GM19035 (cell line): ENCODE data around the gene P4HA3.
"Not testable (repeated sequence)": the region's sequence is repeated elsewhere in the genome, so short reads cannot be mapped to it uniquely, and the experiment has no call there.

Experiments
- ATAC-seq: cut with Tn5 transposase; IDR thresholded peaks from one replicate; pipeline ENCODE4 v1.9.1; 2021; ENCODE audit not compliant: unreplicated experiment

Gene P4HA3

DNA sequence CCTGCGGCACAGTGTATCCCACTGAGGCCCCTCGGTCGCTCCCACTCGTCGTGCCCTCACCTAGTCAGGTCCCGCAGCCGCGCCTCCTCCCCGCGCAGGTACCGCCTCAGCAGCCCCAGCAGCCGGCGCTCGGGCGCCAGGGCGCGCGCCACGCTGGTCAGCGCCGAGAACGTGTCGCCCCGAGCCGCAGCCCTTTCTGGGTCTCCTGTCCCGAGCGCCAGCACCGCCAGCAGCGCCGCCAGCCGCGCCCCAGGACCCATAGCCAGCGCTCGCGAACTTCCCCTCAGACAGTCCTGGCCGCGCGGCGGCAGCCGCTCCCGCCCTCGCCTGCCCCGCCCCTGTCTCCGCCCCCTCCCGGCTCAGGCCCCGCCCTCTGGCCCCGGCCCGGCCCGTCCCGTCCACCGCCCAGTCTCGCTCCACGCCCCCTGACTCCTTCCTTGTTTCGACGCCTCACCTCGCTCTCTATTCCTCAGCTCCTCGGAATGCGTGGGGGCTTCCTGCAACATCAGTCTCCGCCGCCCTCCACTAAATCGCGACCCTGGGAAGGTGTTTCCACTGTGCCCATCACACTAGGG is at the start of gene P4HA3:
P4HA3 (minus strand) TSS at position 289 of the 575 bp plus-strand sequence; CDS start at position 260, 29 bp downstream.
- no peak for ATAC-seq

DNA sequence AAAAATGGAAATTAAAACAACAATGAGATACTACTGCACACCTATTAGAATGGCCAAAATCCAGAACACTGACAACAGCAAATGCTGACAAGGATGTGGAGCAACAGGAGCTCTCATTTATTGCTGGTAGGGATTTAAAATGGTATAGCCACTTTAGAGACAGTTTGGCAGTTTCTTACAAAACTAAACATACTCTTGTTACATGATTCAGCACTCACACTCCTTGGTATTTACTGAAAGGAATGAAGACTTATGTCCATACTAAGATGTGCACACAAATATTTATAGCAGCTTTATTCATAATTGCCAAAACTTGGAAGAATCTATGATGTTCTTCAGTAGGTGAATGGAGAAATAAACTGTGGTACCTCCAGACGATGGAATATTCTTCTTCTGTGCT is 46.0 kb upstream of the P4HA3 start:
- no peak for ATAC-seq

DNA sequence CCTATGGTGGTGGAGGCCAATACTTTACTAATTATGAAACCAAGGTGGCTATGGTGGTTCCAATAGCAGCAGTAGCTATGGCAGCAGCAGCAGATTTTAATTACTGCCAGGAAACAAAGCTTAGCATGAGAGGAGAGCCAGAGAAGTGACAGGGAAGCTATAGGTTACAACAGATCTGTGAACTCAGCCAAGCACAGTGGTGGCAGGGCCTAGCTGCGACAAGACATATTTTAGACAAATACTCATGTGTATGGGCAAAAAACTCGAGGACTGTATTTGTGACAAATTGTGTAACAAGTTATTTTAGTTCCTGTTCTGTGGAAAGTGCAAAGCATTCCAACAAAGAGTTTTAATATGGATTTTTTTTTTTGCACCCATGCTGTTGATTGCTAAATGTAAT is 44.2 kb upstream of the P4HA3 start:
- no peak for ATAC-seq

DNA sequence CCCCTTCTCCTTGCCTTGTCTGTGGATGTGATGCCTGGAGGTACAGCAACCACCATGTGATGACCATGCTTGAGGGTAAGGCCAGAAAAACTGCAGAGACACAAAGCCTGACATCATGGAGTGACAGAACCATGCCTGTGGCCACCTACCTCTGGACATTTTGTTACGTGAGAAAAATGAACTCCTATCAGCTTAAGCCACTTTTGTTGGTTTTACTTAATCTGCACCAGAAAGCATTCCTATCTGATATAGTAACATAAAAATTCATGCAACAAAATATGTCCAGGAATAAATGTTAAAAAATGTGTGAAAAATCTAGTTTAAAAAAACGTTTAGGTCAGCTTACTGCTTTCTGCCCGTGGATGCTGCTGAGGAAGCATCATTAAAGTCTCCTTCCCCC is 42.6 kb upstream of the P4HA3 start:
- no peak for ATAC-seq

DNA sequence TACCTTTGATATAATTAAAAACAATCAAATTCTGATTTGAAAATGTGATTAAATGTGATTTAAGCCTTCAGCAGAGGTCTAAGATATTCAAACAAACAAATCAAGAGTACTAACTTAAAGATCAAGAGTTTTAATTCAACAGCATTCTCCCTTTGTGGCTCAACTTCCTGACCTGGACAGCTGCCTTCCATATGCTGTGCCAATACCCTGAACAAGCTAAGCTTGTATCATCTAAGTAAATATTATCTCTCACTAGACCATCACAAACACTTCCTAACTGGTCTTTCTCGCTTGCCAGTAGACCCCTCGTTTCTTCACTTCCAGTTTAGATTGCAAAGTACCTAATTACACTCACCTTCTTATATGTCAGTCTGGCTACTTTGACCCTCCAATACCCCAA is 35.9 kb upstream of the P4HA3 start:
- ATAC-seq = no peak

DNA sequence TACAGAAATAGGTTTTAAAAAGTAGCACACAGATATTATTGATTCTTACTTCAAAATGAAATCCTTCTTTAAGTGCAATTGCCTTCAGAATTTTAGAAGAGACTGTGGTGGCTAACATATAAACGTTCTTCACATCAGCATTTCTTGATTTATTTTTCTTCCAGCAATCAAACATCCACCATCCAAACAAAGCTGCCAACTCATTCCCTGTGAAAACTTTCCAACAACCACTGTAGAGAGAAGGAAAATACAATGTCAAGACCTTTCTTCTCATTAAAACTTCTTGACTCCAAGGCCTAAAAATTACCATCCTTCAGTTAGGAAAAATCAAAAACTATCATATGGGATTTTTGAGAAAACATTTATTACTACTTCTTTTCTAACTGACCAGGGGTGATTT is 34.0 kb upstream of the P4HA3 start:
- ATAC-seq = no peak

DNA sequence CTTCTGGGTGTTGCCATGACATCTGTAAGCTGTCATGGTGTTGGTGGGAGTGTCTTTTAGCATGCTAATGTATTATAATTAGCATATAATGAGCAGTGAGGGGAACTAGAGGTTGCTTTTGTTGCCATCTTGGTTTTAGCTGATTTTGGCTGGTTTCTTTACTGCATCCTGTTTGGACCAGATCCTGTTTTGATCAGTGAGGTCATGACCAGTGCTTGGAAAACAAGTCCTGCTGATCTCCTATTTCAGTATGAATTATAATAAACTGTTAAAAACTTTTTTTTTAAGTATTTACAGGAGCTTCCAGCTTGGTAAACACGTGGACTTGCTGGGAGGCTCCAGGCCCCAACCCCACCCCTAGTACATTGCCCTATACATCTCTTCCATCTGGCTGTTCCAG is 30.5 kb upstream of the P4HA3 start:
- ATAC-seq = no peak

DNA sequence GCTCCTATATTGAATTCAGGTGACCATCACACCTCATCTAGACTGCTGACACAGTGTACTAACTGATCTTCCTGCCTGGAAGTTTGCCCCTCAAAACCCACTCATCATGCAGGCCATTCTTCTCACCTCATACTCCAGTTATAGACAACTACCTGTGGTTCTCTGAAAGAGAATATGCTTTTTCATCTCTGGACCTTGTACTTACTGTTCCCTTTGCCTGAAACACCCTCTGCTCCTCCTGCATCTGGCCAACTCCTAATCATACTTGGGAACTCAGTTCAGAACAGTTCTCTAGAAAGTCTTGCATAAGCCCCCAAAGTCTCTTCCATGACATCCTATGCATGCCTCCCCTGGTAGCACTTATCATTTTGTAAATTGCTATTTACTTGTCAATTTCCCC is 28.2 kb upstream of the P4HA3 start:
- no peak for ATAC-seq

DNA sequence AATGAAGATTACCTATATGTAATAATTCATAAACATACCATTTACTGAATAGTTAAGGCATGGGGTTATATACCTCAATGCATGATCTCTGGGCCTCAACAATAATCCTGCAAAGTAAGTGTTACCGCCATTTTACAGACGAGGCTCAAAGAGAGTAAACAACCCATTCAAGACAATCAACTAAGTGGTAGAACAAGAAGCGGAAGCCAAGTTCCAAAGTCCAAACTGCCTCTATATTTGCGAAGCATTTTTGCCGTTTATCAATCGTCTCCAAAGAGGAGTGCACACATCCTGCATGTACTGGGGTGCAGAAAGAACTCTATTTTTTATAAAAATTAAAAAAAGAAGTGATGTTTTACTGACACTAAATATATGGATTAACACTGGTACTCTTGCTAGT is 27.5 kb upstream of the P4HA3 start:
- no peak for ATAC-seq

DNA sequence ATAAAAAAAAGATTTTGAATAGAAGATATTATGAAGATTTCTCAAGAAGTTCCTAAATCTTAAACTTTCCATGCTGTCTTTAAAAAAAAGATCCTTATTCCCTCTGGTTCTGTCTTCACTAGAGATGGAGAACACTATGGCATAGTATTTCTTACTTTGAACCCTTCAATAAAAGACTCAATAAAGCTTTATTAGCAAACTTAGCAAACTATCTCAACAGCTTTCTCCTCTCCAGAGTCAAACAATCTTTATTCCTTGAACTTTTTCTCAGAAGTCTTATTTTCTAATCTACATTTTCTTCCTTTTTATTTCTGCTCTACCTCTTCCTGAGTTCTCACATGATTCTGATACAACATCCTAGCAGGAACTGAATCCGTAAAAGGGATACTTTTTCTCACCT is 21.8 kb upstream of the P4HA3 start:
- ATAC-seq = no peak

DNA sequence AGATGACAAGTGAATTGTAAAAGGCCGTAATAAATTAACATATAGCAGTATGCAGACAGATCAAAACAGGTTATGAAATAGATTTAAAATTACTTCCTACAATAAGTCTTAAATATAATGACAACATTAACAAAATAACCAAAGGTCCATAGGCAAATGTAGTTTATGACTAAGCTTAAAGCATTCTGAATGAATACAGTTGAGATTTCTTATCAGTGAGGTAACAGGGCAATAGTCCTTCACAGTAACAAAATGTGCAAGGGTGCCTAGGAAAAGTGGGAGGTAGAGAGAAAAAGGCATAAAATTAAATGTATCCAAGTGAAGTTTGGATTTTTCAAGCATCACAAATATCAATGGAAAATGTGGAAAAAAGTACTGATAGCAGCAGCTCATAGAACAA is 20.9 kb upstream of the P4HA3 start:
- no peak for ATAC-seq

DNA sequence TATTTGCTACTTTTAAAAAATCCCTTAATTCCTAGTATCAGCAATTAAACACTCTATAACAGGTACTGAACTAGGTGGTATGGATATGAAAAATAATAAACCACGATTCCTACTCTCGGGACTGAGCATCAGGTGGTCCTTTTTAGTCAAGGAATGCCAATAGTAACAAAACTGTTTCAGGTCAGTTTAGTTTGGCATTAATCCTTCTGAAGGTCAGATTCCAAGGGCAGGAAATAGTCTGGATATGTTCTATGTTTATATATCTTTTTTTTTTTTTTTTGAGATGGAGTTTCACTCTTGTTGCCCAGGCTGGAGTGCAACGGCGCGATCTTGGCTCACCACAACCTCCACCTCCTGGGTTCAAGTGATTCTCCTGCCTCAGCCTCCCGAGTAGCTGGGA is 19.6 kb upstream of the P4HA3 start:
- not testable (repeated sequence) for ATAC-seq

DNA sequence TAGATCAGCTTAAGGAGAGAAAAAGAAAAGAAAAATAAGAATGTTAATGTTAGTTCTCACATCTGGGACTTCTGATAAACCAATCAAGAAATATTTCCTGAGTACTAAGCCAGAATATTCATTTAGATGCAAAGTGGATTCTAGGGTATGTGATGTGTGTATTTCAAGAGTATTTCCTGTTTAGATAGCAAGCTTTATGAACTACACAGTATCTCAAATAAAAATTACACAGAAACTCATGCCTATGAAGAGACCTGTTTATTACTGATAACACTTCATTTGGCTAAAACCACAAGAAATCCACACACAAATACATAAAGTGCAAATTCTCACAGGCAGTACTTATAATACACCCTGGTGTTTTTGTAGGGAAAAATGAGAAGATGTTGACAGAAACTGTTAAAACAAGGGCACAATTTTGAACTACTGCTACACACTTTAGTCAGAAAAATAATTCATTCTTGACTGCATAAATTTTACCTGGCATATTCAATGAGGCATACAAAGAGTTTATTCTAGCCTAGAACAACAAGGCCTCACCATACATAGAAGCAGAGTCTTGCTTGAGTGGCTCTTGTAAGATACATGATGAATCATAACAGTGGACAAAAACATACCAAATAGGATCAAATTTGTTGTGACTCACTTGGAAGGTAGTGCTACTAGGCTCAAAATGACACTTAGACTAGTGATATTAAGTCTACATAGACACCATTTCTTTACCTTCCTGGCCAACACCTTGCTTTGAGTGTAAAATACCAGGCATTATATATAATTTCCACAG is 18.8 kb upstream of the P4HA3 start:
- ATAC-seq = no peak

DNA sequence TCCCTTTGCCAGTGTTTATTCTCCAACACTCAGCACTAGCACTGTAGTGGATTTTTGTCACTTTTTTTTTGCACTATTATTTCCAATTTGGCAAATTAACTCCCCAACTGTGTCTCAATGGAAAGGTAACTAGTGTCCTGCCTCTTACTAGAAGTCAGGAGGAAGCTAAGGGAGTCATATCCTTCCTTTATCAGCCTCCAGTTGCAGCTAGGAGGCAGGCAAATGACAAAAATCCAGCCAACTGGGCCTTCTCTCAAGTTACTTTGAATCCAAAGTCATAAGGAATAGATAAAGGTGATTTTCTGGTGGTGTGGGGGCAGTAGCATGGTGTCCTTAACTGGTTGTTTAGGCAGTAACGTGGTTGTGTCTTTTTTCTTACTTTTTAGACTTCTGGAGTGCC is 15.6 kb upstream of the P4HA3 start:
- ATAC-seq = no peak

DNA sequence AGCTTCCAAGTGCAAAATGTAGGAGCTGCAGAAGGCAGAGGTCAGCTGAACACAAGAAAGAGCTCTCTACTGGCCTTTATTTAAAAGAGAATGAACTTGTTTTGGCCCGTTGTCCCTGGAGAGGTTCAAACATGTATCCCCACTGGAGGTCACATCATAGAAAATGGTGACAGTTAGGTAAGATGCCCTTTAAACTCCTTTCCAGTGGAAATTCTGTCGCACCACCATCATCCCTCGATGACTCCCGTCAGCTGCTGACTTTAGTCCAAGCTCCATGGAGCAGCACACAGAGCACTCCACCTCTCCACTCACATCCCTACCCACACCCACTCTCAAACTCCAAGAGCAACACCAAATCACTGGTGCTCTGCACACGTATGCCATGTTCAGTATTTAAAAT is 15.2 kb upstream of the P4HA3 start:
- ATAC-seq = no peak

DNA sequence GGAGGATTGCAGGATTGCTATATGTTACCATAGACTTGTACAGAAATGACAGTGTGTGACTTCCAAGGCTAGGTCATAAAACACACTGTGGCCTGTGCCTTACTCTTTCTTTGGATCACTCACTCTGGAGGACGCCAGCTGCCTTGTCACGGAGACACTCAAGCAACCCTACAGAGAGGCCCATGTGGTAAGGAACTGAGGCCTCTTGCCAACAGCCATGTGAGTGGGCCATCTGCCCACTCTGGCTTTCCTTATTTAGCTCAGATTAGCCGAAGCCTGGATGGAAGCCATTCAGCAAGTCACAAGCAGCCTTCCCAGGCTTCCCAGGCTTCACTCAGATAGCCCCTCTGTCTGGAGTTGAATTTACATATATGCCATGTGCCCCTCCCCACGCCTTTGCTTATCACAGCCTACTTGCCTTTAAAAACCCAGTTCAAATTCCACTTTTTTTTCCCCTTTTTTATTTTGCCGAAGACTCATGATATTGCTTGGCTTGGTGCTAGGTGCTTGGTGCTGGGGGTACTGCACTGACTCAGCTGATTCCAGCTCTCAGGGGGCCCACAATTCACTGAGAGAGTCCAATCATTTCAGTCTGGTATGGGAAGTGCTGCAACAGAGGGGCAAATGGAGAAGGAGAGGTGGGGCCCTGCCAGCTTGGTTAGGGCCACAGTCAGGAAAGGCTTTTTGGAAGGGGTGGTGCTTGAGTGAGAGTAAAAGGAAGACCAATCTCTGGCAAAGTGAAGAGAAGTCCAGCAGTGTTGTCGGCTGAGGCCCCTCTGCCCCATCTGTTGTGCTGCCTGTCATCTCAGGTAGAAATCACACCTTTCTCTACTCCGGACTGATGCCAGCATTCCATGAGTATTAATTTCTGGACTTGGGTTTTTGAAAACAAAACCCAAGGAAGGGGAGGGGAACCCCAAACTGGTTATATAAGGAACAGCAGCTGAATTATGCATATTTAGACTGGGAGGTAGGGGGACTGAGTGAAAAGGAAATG is 14.5 kb upstream of the P4HA3 start:
- ATAC-seq = no peak

DNA sequence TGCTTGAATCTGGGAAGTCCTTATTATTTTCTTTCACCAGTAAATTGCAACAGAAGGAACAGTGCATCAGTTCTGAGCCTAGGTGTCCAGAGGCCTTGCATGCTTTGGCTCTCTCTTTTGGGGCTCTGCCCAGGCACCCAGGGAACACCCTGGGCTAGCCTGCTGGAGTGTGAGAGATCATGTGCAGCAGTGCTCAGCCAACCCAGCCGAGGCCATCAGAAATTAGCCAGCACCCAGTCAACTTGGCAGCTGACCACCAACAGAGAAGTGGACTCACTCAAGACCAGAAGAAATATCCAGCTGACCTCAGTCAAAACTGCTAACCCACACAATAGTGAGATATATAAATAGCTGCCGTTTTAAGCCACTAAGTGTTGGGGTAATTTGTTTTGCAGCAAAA is 11.2 kb upstream of the P4HA3 start:
- ATAC-seq = no peak

DNA sequence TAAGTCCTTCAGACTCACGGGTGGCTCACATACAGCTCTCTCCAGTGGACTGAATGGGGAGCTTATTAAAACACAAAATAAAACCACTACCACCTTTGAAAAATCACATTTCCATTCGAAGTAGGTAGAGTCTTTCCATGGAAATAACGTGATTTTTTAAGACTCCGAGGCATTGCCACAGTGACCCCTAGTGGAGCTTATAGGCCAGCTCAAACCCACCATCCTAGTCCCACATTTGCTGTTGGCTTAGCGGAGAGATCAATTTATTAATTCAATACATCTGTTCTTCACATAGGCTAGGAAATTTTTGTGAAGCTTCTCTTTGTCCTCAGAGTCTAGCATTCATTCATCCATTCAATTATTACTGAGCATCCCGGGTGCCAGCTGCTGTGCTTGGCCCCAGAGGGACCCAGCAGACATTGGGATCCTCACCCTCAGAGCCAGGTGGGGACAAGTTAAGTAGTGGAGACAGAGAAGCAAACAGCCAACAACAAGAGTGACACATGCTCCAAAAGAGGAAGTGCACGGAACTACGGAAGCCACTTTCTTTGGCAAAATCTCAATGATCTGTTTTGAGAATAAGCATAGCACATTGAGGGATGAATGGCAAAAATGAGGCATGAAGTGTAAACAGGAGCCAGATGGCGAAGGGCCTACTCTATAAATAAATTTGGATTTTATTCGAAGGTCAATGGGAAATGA is 10.2 kb upstream of the P4HA3 start:
- no peak for ATAC-seq

DNA sequence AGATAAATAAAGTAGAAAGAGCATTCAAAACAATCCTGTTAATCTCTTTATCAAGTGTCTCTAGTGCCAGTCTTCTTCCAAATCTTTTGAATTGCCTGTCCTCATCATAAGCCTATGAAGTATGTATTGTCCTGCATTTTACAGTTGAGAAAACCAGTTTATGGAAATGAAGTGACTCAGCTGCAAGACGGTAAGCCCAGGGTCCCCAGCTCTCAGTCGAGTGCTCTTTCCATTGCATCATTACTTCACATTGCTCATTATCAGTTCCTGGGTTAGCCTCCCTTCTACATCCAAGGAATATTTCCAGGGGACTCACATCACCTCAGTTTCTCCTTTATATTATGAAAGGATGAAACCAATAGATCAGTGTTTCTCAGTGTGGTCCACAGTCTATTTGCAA is 9.1 kb upstream of the P4HA3 start:
- ATAC-seq = no peak

DNA sequence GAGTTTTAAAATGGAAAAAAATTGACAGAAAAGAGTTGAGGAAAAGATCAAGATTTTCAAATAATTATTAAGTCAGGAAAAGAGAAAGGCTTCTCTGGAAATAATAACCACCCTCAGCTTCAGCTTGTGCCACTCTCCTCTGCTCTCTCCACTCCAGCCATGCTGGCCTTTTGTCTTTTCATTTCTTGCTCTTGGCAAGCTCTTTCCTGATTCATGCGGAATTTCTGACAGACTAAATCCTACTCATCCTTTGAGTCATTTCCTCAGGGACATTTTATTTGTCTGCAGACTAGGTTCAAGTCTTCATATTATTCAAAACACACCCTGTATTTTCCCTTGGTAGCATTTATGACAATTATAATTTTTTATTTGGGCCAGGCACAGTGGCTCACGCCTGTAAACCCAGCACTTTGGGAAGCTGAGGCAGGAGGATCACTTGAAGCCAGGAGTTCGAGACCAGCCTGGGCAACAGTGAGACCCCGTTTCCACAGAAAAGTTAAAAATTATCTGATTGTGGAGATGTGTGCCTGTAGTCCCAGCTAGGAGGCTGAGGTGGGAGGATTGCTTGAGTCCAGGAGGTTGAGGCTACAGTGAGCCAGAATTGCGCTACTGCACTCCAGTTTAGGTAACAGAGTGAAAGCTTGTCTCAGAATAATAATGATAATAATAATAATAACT is 7.8 kb upstream of the P4HA3 start:
- no peak for ATAC-seq
